Neural cell (in vitro differentiated cells): ENCODE measurements around the gene KCNK2. TPM values are rescaled to one million over a fixed set of nuclear protein-coding genes. Genes with fewer than 3 reads are reported as not detected.

Experiments used
- H2AFZ ChIP-seq: fragments of 200-600, 300-800 bp; sonication (generic), shearing (Covaris generic); 2 replicates; pipeline ENCODE4 v1.6.0; 2014; ENCODE audit warnings: low read depth, mild to moderate bottlenecking, antibody characterized with exemption, low read length, moderate library complexity
- H3F3A ChIP-seq: fragments of 200-600 bp; shearing (Covaris generic); 2 replicates; pipeline ENCODE4 v1.6.1; 2016; ENCODE audit warnings: mild to moderate bottlenecking, moderate library complexity, mixed read lengths, antibody characterized with exemption, low read length; ENCODE audit not compliant: insufficient read depth, poor library complexity, severe bottlenecking
- H3K27ac ChIP-seq: fragments of 200-600, 300-800 bp; sonication (generic), shearing (Covaris generic); 2 replicates; pipeline ENCODE4 v1.5.1; 2014; ENCODE audit warnings: mild to moderate bottlenecking, low read length, moderate library complexity
- H3K27me3 ChIP-seq: fragments of 300-800, 200-600 bp; sonication (generic), shearing (Covaris generic); 2 replicates; pipeline ENCODE4 v1.6.0; 2014; ENCODE audit warnings: mild to moderate bottlenecking, low read depth, low read length, moderate library complexity; ENCODE audit not compliant: insufficient read depth
- H3K36me3 ChIP-seq: fragments of 300-800, 200-600 bp; sonication (generic), shearing (Covaris generic); 2 replicates; pipeline ENCODE4 v1.5.1; 2014; ENCODE audit warnings: mild to moderate bottlenecking, antibody characterized with exemption, low read length, moderate library complexity; ENCODE audit not compliant: insufficient read depth
- H3K4me2 ChIP-seq: fragments of 300-800, 200-600 bp; sonication (generic), shearing (Covaris generic); 2 replicates; pipeline ENCODE4 v1.6.0; 2014; ENCODE audit warnings: mild to moderate bottlenecking, low read length
- H3K4me3 ChIP-seq: fragments of 300-800, 200-600 bp; sonication (generic), shearing (Covaris generic); 2 replicates; pipeline ENCODE4 v1.5.1; 2014; ENCODE audit warnings: mild to moderate bottlenecking, low read length, moderate library complexity
- H3K79me2 ChIP-seq: fragments of 200-600 bp; shearing (Covaris generic); replicated peaks from 2 replicates; pipeline ENCODE4 v1.6.0; 2014; ENCODE audit warnings: mild to moderate bottlenecking, low read length, moderate library complexity; ENCODE audit not compliant: insufficient read depth
- H3K9ac ChIP-seq: fragments of 300-800, 200-600 bp; sonication (generic), shearing (Covaris generic); 2 replicates; pipeline ENCODE4 v1.6.1; 2016; ENCODE audit warnings: mild to moderate bottlenecking, low read length, mixed read lengths
- H3K9me2 ChIP-seq: fragments of 200-600 bp; shearing (Covaris generic); 2 replicates; pipeline ENCODE4 v1.6.1; 2016; ENCODE audit warnings: mild to moderate bottlenecking, low read length, mixed read lengths; ENCODE audit not compliant: insufficient read depth
- H3K9me3 ChIP-seq: fragments of 200-600, 300-800 bp; sonication (generic), shearing (Covaris generic); 2 replicates; pipeline ENCODE4 v1.6.1; 2016; ENCODE audit warnings: mild to moderate bottlenecking, mixed run types, low read length, moderate library complexity, mixed read lengths
- H4K20me1 ChIP-seq: fragments of 200-600 bp; shearing (Covaris generic); 2 replicates; pipeline ENCODE4 v1.6.1; 2016; ENCODE audit warnings: mild to moderate bottlenecking, mixed run types; ENCODE audit not compliant: insufficient read depth
- EP300 ChIP-seq: fragments of 450-650 bp; conservative IDR thresholded peaks from 2 replicates; pipeline ENCODE4 v1.6.1; 2014; ENCODE audit warnings: antibody characterized with exemption, mild to moderate bottlenecking, moderate library complexity; ENCODE audit not compliant: poor library complexity, severe bottlenecking
- EZH2 ChIP-seq: fragments of 200-600, 300-800 bp; shearing (Covaris generic), sonication (generic); IDR thresholded peaks from 2 replicates; pipeline ENCODE4 v1.6.1; 2014; ENCODE audit warnings: antibody characterized with exemption, low read length, borderline replicate concordance, mild to moderate bottlenecking; ENCODE audit not compliant: insufficient read depth, poor library complexity, severe bottlenecking
- MXI1 ChIP-seq: fragments of 450-650 bp; conservative IDR thresholded peaks from 2 replicates; pipeline ENCODE4 v1.6.1; 2014; ENCODE audit warnings: antibody characterized with exemption, mild to moderate bottlenecking; ENCODE audit not compliant: poor library complexity, severe bottlenecking
- POLR2AphosphoS5 ChIP-seq: IDR thresholded peaks from 2 replicates; pipeline ENCODE4 v1.6.1; 2012
- RAD21 ChIP-seq: fragments of 450-650 bp; conservative IDR thresholded peaks from 2 replicates; pipeline ENCODE4 v1.6.1; 2014; ENCODE audit warnings: antibody characterized with exemption, mild to moderate bottlenecking, moderate library complexity
- SMC3 ChIP-seq: fragments of 450-650 bp; conservative IDR thresholded peaks from 2 replicates; pipeline ENCODE4 v1.6.1; 2014; ENCODE audit warnings: antibody characterized with exemption, mild to moderate bottlenecking, moderate library complexity; ENCODE audit not compliant: poor library complexity
- TAF1 ChIP-seq: IDR thresholded peaks from 2 replicates; pipeline ENCODE4 v1.6.1; 2012; ENCODE audit warnings: low read depth
- polyA plus RNA-seq: library from polyadenylated mRNA; depleted of rRNA; stranded (reverse); fragments of >200 nt; gene quantifications from 2 replicates; pipeline ENCODE4 v1.2.3, GENCODE V29; 2014
- TF ChIP-seq, protein P1 (sequence below): IDR thresholded peaks from 2 replicates; pipeline ENCODE4 v1.6.1; 2012; ENCODE audit warnings: borderline replicate concordance
- TF ChIP-seq, protein P2 (sequence below): fragments of 450-650 bp; IDR thresholded peaks from 2 replicates; pipeline ENCODE4 v1.5.1; 2014; ENCODE audit warnings: antibody characterized with exemption, mild to moderate bottlenecking, moderate library complexity; ENCODE audit not compliant: poor library complexity, severe bottlenecking

KCNK2 gene
- polyA plus RNA-seq, 1 donor from 2014 or later: 6.8 TPM

DNA sequence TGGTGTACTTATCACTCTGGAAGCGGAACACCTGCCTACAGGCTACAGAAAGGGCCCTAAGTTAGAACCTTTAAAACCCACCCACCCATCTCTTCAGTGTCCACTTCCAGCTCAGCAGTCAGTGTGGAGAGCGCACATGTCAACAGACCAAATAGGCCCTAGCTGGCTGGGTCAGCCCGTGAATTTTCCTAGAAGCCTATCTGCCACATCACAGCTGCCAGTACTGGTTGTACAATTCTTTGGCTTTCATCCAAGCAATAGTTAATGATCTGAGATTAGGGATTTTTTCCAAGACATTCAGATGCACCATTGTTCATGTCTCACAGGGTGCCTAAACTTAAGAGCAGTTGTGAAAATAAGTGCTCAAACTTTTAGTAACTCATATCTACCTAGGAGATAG lies 197.1 kb downstream of the KCNK2 start:
- Histone ChIP-seq H3K4me3 (no peak overlapping the region), H2AFZ (no peak overlapping the region), H3K4me2 (no peak overlapping the region), H3K27ac (no peak overlapping the region), H3K9ac (no peak overlapping the region), H3K9me3 (no peaks in the 10 kb centered on the region), H4K20me1 (no peaks in the 10 kb centered on the region), H3K79me2 (no peaks in the 10 kb centered on the region), H3K36me3 (no peaks in the 10 kb centered on the region), H3F3A (no peaks in the 10 kb centered on the region), H3K9me2 (no peaks in the 10 kb centered on the region), H3K27me3 (no peaks in the 10 kb centered on the region)
- TF ChIP-seq, protein P1, sequence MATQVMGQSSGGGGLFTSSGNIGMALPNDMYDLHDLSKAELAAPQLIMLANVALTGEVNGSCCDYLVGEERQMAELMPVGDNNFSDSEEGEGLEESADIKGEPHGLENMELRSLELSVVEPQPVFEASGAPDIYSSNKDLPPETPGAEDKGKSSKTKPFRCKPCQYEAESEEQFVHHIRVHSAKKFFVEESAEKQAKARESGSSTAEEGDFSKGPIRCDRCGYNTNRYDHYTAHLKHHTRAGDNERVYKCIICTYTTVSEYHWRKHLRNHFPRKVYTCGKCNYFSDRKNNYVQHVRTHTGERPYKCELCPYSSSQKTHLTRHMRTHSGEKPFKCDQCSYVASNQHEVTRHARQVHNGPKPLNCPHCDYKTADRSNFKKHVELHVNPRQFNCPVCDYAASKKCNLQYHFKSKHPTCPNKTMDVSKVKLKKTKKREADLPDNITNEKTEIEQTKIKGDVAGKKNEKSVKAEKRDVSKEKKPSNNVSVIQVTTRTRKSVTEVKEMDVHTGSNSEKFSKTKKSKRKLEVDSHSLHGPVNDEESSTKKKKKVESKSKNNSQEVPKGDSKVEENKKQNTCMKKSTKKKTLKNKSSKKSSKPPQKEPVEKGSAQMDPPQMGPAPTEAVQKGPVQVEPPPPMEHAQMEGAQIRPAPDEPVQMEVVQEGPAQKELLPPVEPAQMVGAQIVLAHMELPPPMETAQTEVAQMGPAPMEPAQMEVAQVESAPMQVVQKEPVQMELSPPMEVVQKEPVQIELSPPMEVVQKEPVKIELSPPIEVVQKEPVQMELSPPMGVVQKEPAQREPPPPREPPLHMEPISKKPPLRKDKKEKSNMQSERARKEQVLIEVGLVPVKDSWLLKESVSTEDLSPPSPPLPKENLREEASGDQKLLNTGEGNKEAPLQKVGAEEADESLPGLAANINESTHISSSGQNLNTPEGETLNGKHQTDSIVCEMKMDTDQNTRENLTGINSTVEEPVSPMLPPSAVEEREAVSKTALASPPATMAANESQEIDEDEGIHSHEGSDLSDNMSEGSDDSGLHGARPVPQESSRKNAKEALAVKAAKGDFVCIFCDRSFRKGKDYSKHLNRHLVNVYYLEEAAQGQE: no peak

DNA sequence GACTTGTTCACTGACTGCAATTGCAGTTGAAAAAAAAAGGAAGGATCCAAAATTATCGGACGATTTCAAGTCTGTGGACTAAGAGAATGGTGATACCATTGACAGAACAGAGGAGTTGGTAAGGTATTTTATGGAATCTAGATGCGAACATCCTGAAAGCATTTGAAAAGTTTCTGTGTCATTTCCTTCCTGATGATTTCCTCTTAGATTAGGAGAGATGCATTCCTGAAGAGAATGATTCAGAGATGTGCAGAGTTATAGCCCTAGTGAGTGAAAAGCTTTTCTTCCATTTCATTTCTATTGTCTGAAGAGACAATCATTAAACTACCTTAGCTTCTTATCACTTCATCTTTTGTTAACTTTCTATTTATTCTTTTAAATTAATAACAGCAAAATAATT lies 200.0 kb downstream of the KCNK2 start:
- H3K27me3 ChIP-seq: no peaks in the 10 kb centered on the region
- H2AFZ ChIP-seq: no peak overlapping the region
- H4K20me1 ChIP-seq: no peaks in the 10 kb centered on the region
- no peaks in the 10 kb centered on the region for H3K9me2 ChIP-seq
- no peak overlapping the region for H3K9ac ChIP-seq
- no peaks in the 10 kb centered on the region for H3K79me2 ChIP-seq
- no peaks in the 10 kb centered on the region for H3K9me3 ChIP-seq
- no peak overlapping the region for H3K4me2 ChIP-seq
- H3K36me3 ChIP-seq: no peaks in the 10 kb centered on the region
- no peak overlapping the region for H3K27ac ChIP-seq
- no peak for TF ChIP-seq EZH2
- TF ChIP-seq, protein P2, sequence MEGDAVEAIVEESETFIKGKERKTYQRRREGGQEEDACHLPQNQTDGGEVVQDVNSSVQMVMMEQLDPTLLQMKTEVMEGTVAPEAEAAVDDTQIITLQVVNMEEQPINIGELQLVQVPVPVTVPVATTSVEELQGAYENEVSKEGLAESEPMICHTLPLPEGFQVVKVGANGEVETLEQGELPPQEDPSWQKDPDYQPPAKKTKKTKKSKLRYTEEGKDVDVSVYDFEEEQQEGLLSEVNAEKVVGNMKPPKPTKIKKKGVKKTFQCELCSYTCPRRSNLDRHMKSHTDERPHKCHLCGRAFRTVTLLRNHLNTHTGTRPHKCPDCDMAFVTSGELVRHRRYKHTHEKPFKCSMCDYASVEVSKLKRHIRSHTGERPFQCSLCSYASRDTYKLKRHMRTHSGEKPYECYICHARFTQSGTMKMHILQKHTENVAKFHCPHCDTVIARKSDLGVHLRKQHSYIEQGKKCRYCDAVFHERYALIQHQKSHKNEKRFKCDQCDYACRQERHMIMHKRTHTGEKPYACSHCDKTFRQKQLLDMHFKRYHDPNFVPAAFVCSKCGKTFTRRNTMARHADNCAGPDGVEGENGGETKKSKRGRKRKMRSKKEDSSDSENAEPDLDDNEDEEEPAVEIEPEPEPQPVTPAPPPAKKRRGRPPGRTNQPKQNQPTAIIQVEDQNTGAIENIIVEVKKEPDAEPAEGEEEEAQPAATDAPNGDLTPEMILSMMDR: no peak
- TF ChIP-seq SMC3: no peak
- TF ChIP-seq TAF1: no peak
- no peak for TF ChIP-seq POLR2AphosphoS5
- no peak for TF ChIP-seq RAD21
- no peak for TF ChIP-seq EP300
- TF ChIP-seq MXI1: no peak
- TF ChIP-seq, protein P1: no peak
- H3K4me3 ChIP-seq: no peak overlapping the region
- H3F3A ChIP-seq: no peaks in the 10 kb centered on the region
